HT-29 (cell line): Measurements from ENCODE around the gene MSX2. TPM values are rescaled to one million over a fixed set of nuclear protein-coding genes. Genes with fewer than 3 reads are reported as not detected.

Experiments
- DNase-seq: peaks from one replicate; pipeline ENCODE4 v3.0.0-alpha.2; 2015; ENCODE audit warnings: low spot score
- small RNA-seq: library from RNA; depleted of rRNA; stranded (forward); fragments of <200 nt; gene quantifications from one replicate; pipeline ENCODE3, GENCODE V24; 2014
- total RNA-seq: library from RNA; depleted of rRNA; stranded (reverse); fragments of >200 nt; shearing (Covaris generic); gene quantifications from 2 replicates; pipeline ENCODE4 v1.2.3, GENCODE V29; 2014

Gene MSX2
- total RNA-seq, 1 experiment from 2014 or later = 2.0 TPM

DNA sequence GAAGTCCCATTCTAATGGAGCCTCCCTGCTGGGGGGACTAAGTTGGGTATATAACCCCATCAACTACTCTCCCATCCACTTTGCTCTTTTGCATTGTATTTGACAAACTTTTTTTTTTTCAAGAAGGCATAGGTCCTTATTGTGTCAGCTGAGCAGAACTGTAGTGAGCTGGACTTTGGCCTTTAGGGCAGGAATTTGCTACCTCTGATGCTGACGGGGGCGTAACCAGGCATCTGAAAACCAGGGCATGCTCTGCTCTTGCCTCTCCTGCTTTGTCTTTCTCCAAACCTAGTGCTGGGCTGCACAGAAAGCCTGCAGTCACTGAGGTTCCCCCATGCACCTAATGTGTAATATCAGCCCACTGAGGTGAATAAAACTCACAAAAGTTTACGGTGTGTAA, 49.0 kb downstream of the MSX2 start:
- DNase-seq = no peak

DNA sequence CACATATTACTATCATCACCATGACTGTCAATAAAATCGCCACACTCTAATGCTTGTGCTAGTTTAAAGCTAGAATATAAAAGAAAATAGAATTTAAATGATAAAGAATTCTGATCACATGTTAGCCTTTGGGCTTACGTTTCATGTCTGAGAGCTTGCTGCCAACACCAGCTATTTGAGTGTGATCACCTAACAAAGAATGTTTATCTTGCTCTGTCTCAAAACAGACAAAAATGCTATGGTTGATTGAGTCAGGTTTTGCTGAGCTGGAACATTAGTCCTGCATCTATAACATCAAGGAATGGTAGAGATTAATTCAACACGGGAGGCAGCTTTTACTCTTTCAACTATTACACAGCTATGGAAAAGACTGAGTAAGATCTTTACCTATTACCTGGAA, 50.7 kb downstream of the MSX2 start:
- DNase-seq = no peak

DNA sequence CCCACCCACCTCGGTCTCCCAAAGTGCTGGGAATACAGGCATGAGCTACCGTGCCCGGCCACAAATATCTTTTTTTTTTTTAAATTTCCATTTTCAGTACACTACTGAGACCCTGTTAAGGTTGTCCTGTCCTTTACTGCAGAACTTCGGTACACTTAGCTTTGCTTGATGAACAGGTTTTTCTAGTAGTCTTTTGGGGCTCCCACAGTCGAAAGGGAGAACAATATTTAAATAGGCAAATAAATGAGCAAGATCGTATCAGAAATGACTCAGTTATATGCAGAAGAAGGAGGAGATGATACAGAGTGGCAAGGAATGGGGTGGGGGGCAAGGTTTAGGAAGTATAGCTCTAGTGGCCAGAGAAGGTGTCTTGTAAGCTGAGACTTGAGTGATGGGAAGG, 52.7 kb downstream of the MSX2 start:
- DNase-seq = peak; percentile 23

DNA sequence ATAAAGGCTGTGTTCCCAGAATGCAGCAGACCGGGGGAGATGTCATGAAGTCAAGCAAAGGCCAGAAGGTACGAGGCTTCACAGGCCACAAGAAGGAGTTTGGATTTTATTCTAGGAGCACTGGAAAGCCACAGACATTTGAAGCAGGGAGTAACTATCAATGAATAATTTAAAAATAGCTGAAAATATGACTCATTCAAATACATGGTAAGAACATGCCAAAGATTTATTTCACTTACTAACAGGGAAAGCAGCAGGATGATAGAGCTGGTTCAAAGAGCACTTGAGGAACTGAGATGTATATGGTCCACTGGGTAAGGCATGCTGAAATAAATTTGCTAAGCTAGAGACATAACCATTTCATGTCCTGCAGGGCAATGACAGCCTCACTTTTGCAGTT, 53.2 kb downstream of the MSX2 start:
- no peak for DNase-seq

Small RNA genes lying within 50 kb of the gene (small RNA-seq; reads per million reads assigned to genes)
- gene MIR4634 = not detected
